ENCODE data around the gene GRAP2. TPM values are rescaled to one million over a fixed set of nuclear protein-coding genes. Genes with fewer than 3 reads are reported as not detected.

Gene GRAP2
- total and polyA plus RNA-seq, 2 donors (not counting 3 experiments of a cell fraction or from before 2014, with no cell fraction given) = 0.04 TPM; not detected in 1

GRCh38 chr22:39991159-39991860 lies 90.4 kb downstream of the GRAP2 start:
- no peaks in the 10 kb centered on the region for H3K9me1 ChIP-seq (replicated peaks; ENCODE audit: control insufficient read depth, extremely low read depth, insufficient read depth, low read length)
- CTCF ChIA-PET = interaction anchor here (1.6 to 1.8 kb wide), 2 partner anchors 9 to 33 kb away, joined by 4 to 5 read pairs; no protein-coding TSS in a partner anchor
- no peaks in the 10 kb centered on the region for H3K4me1 ChIP-seq (ENCODE audit: control insufficient read depth, extremely low read depth, insufficient read depth, low read length)
- no TSS peak for BruUV-seq (replicated peaks)
- intact Hi-C loops (cut with micrococcal nuclease) (no loop called here), dilution Hi-C loops (cut with MboI; ENCODE audit: extremely low pct_ligation_motif_present, low sequenced_read_pairs) (no loop called here)
- H3K9ac ChIP-seq (replicated peaks; ENCODE audit: extremely low read depth, insufficient read depth, low read length) = no peak overlapping the region
- H3K9me3 ChIP-seq (replicated peaks; ENCODE audit: control insufficient read depth, insufficient read depth, low read length) = no peaks in the 10 kb centered on the region
- POLR2A ChIA-PET = no interaction called here
- TF ChIP-seq POLR2AphosphoS5 (IDR thresholded peaks at IDR 0.05; ENCODE audit: insufficient read depth, low read depth, low read length) (no peak), GATA2 (IDR thresholded peaks at IDR 0.05; ENCODE audit: insufficient read depth, insufficient read length, low read depth, low read length) (no peak), EZH2 (IDR thresholded peaks at IDR 0.05; ENCODE audit: borderline replicate concordance, low read depth, low read length, severe bottlenecking) (no peak), MYC (IDR thresholded peaks at IDR 0.05; ENCODE audit: low read depth, low read length) (no peak), CTCF (IDR thresholded peaks at IDR 0.05; ENCODE audit: extremely low read depth in 1 of 2, insufficient read depth in 1 of 2, low read depth in 1 of 2, low read length in 2 of 2) (no peak), MAX (IDR thresholded peaks at IDR 0.05; ENCODE audit: insufficient read depth, insufficient read length) (no peak), JUN (IDR thresholded peaks at IDR 0.05; ENCODE audit: borderline replicate concordance, insufficient read depth, insufficient read length, low read depth) (no peak), FOS (IDR thresholded peaks at IDR 0.05; ENCODE audit: borderline replicate concordance, insufficient read depth, low read length) (no peak), POLR2A (IDR thresholded peaks at IDR 0.05; ENCODE audit: low read depth, low read length) (no peak)
- H3K36me3 ChIP-seq (ENCODE audit: control insufficient read depth in 2 of 2, extremely low read depth in 1 of 2, insufficient read depth in 2 of 2, low read length in 2 of 2) = no peaks in the 10 kb centered on the region
- H3K79me2 ChIP-seq (ENCODE audit: control insufficient read depth, insufficient read depth, low read length) = no peaks in the 10 kb centered on the region
- H4K20me1 ChIP-seq (replicated peaks; ENCODE audit: control insufficient read depth, extremely low read depth, insufficient read depth, low read length) = no peaks in the 10 kb centered on the region
- H3K27me3 ChIP-seq (ENCODE audit: control insufficient read depth in 2 of 2, insufficient read depth in 2 of 2, low read length in 2 of 2) = peaks cover 13 to 33% of the 10 kb centered on the region in 2 experiments
- no peak overlapping the region for H3K4me2 ChIP-seq (ENCODE audit: insufficient read depth, low read length)
- H3K27ac ChIP-seq (ENCODE audit: insufficient read depth, low read depth, low read length) = no peak overlapping the region
- H2AFZ ChIP-seq (ENCODE audit: low read depth, low read length) = no peak overlapping the region
- H3K4me3 ChIP-seq (replicated peaks in 1 of 3; ENCODE audit: insufficient read depth in 1 of 3, low read depth in 1 of 3, low read length in 3 of 3) = no peak overlapping the region
- DNase-seq (ENCODE audit: low read depth, low spot score) (no peak), FAIRE-seq (no peak)

Measured in endothelial cell of umbilical vein (primary cell).